Suprapubic skin (tissue), 4 donors: ENCODE data around the gene C1orf141. TPM values are rescaled to one million over a fixed set of nuclear protein-coding genes. Genes with fewer than 3 reads are reported as not detected.

Experiments used
- DNase-seq, 2 donors: peaks; one replicate each; pipeline ENCODE4 v3.0.0-alpha.2; 2019; ENCODE audit warnings: low spot score in 2 of 2
- H3K27ac ChIP-seq: fragments of 200-600 bp; sonication (generic); one replicate; pipeline ENCODE4 v1.5.1; 2019
- H3K27me3 ChIP-seq: fragments of 200-600 bp; sonication (generic); one replicate; pipeline ENCODE4 v1.5.1; 2019
- H3K36me3 ChIP-seq: fragments of 200-600 bp; sonication (generic); one replicate; pipeline ENCODE4 v1.5.1; 2019
- H3K4me1 ChIP-seq: fragments of 200-600 bp; sonication (generic); one replicate; pipeline ENCODE4 v1.5.1; 2019
- H3K4me3 ChIP-seq: fragments of 200-600 bp; sonication (generic); one replicate; pipeline ENCODE4 v1.5.1; 2019; ENCODE audit warnings: mild to moderate bottlenecking
- H3K9me3 ChIP-seq: fragments of 200-600 bp; sonication (generic); one replicate; pipeline ENCODE4 v1.5.1; 2019
- EP300 ChIP-seq: sonication (generic); formaldehyde crosslinking; IDR thresholded peaks from one replicate; pipeline ENCODE4 v1.6.1; 2017; ENCODE audit warnings: antibody characterized with exemption
- POLR2A ChIP-seq, 2 donors: fragments of 450-650 bp; IDR thresholded peaks; one replicate each; pipeline ENCODE4 v1.6.1; 2017; ENCODE audit warnings: antibody characterized with exemption in 2 of 2, mild to moderate bottlenecking in 2 of 2, moderate library complexity in 2 of 2
- POLR2AphosphoS5 ChIP-seq, 3 donors: sonication (generic); formaldehyde crosslinking; IDR thresholded peaks; one replicate each; pipeline ENCODE4 v1.6.1; 2017; ENCODE audit warnings: antibody characterized with exemption in 3 of 3
- WGBS: methylation state at CpG from one replicate; pipeline ENCODE4 v1.1.5; 2018; 5-methylcytosine and 5-hydroxymethylcytosine counted together
- total RNA-seq, 4 donors: library from RNA; depleted of rRNA; stranded (reverse); fragments of >200 nt; gene quantifications; one replicate each; pipeline ENCODE4 v1.1.0, GENCODE V29; 2016
- TF ChIP-seq, protein P1 (sequence below), 2 donors: fragments of 200-600 bp in 1 of 2; fragments of 450-650 bp in 1 of 2; sonication (generic) in 1 of 2; IDR thresholded peaks; one replicate each; pipeline ENCODE4 v1.5.1; 2016 to 2019; ENCODE audit warnings: antibody characterized with exemption in 2 of 2, mild to moderate bottlenecking in 1 of 2, moderate library complexity in 1 of 2

The C1orf141 gene
- total RNA-seq, 4 donors from 2014 or later = not detected

DNA sequence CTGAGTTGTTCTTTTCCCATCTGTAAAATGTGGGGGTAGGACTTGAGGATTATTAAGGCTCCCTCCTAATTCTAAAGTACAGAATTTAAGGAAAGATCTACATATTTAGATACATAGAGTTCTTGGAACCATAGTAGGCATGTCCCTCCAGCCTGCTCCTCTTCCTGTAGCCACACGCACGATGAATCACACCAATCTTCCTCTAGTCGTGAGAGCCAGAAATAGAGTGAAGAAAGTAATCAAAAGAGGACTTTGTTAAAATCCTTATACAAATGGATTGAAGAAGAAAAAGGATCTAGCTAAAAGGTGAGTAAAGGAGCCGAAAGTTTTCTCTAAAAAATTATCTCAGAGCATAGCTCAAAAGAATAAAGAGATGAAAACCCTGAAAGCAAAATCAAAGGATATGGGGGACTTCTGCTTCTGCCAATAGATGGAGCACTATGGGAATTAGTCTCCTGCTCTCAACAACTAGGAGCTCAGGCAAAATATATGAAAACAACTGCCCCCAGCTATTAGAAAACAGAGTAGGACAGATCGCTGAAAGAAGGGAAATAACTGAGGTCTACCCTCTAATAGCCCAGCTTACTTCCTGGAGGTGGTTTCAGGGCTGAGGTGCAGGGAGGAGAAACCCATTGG is 8.5 kb downstream of the C1orf141 start:
- DNase-seq = no peak
- no peak overlapping the region for H3K4me3 ChIP-seq
- no peak overlapping the region for H3K27ac ChIP-seq
- no peaks in the 10 kb centered on the region for H3K9me3 ChIP-seq
- no peaks in the 10 kb centered on the region for H3K36me3 ChIP-seq
- H3K27me3 ChIP-seq = no peaks in the 10 kb centered on the region
- WGBS = 52% methylated on average over 5 of the region's 5 CpGs
- no peak for TF ChIP-seq POLR2A (IDR thresholded peaks at IDR 0.05)
- TF ChIP-seq, protein P1, sequence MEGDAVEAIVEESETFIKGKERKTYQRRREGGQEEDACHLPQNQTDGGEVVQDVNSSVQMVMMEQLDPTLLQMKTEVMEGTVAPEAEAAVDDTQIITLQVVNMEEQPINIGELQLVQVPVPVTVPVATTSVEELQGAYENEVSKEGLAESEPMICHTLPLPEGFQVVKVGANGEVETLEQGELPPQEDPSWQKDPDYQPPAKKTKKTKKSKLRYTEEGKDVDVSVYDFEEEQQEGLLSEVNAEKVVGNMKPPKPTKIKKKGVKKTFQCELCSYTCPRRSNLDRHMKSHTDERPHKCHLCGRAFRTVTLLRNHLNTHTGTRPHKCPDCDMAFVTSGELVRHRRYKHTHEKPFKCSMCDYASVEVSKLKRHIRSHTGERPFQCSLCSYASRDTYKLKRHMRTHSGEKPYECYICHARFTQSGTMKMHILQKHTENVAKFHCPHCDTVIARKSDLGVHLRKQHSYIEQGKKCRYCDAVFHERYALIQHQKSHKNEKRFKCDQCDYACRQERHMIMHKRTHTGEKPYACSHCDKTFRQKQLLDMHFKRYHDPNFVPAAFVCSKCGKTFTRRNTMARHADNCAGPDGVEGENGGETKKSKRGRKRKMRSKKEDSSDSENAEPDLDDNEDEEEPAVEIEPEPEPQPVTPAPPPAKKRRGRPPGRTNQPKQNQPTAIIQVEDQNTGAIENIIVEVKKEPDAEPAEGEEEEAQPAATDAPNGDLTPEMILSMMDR (IDR thresholded peaks at IDR 0.05) = no peak
- no peak for TF ChIP-seq EP300
- TF ChIP-seq POLR2AphosphoS5 (IDR thresholded peaks at IDR 0.05) = no peak
- no peaks in the 10 kb centered on the region for H3K4me1 ChIP-seq

DNA sequence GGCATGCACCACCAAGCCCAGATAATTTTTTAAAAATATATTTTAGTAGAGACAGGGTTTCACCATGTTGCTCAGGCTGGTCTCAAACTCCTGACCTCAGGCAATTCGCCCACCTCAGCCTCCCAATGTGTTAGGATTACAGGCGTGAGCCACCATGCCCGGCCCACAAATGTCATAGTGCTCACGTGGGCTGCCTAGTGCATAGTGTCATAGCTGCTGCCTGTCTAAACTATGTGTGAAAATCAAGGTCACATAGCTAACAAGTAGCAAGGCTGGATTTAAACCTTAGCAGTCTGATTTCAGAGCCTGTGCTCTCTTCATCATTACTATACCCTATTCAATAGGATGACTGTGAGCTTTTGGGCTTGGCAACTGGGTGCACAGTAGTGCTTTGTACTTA is 10.3 kb downstream of the C1orf141 start:
- H3K9me3 ChIP-seq = no peaks in the 10 kb centered on the region
- DNase-seq = no peak
- 94% methylated on average over 4 of the region's 4 CpGs for WGBS
- H3K4me3 ChIP-seq = no peak overlapping the region
- H3K36me3 ChIP-seq = no peaks in the 10 kb centered on the region
- H3K4me1 ChIP-seq = no peaks in the 10 kb centered on the region
- TF ChIP-seq, protein P1 (IDR thresholded peaks at IDR 0.05) = no peak
- TF ChIP-seq POLR2A (IDR thresholded peaks at IDR 0.05) = no peak
- no peak for TF ChIP-seq EP300
- TF ChIP-seq POLR2AphosphoS5 (IDR thresholded peaks at IDR 0.05) = no peak
- H3K27ac ChIP-seq = no peak overlapping the region
- H3K27me3 ChIP-seq = no peaks in the 10 kb centered on the region

DNA sequence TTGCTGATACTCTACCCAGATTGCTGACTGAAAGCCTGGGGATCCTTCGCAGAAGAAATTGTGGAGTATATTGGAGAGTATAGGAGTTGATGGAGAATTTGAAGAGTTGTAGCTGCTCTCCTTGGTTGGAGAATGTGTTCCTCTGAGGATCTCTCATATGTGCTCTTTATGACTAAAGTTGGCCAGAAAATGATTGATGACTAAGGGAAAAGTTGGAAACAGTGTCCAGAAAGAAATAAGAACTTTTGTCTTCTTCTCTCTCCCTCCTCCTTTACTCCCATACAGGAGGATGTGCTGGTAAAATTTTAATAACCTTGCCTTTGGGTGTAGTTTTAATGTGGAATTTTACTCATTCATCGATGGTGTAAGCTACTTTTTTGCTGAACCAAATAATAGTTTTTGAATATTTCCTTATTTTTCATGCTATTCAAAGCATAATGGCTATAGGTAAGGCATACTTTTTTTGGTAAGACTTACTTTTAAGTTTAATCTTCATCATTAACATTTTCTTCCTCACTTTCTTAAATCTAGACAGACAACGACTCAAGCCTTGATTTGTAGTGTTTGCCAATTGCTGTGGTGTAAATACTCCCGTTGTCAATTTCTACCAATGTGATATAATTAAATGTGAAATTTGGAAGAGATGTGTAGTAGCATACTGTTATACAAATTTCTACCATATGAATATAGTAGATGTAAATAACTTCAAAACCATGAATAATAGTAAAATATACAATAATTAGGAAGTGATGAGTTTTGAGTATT is 13.7 kb downstream of the C1orf141 start:
- no peaks in the 10 kb centered on the region for H3K27me3 ChIP-seq
- no peak for DNase-seq
- H3K4me3 ChIP-seq = no peak overlapping the region
- no peaks in the 10 kb centered on the region for H3K4me1 ChIP-seq
- 79% methylated on average over 4 of the region's 4 CpGs for WGBS
- H3K9me3 ChIP-seq = no peaks in the 10 kb centered on the region
- H3K36me3 ChIP-seq = no peaks in the 10 kb centered on the region
- H3K27ac ChIP-seq = no peak overlapping the region
- TF ChIP-seq EP300 (no peak), POLR2AphosphoS5 (IDR thresholded peaks at IDR 0.05) (no peak), POLR2A (IDR thresholded peaks at IDR 0.05) (no peak)
- TF ChIP-seq, protein P1 (IDR thresholded peaks at IDR 0.05) = no peak

DNA sequence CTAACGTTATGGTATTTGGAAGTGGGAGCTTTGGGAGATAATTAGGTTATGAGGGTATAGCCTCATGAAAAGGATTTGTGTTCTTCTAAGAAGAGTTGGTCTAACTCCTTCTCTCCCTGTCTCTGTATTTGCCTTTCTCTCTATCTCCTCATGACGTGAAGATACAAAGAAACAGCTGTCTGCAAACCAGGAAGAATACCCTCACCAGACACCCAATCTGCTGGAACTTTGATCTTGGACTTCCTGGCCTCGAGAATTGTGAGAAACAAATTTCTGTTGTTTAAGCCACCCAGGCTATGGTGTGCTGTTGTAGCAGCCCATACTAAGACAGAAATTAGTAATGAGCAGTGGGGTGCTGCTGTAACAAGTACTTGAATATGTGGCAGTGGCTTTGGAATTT is 16.1 kb downstream of the C1orf141 start:
- no peak for TF ChIP-seq POLR2AphosphoS5 (IDR thresholded peaks at IDR 0.05)
- TF ChIP-seq, protein P1 (IDR thresholded peaks at IDR 0.05) = no peak
- TF ChIP-seq POLR2A (IDR thresholded peaks at IDR 0.05) = no peak
- TF ChIP-seq EP300 = no peak
- no peak for DNase-seq
- Histone ChIP-seq H3K27ac (no peak overlapping the region), H3K36me3 (no peaks in the 10 kb centered on the region), H3K9me3 (peaks cover 4% of the 10 kb centered on the region), H3K27me3 (no peaks in the 10 kb centered on the region), H3K4me1 (no peaks in the 10 kb centered on the region), H3K4me3 (no peak overlapping the region)
- WGBS = 50% methylated on average over 3 of the region's 3 CpGs

DNA sequence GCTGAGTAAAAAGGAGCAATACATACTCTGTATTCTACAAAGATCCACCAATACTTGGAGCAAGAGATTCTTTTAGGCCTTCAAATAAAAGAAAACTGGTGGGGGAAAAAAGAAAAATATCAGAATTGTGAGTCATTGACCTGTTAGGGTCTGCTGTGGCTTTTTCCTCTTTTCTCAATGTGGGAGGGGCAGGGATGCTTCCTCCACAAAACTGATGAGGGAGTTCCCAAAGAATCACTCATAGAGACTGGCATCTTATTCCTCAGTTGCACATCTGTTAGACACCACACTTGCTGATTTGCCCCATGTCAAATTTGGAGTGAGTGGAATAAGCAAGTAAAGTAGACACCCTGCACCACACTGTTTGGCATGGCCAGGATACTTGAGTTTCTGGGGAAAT is 16.6 kb downstream of the C1orf141 start:
- H3K4me3 ChIP-seq = no peak overlapping the region
- DNase-seq = no peak
- H3K4me1 ChIP-seq = no peaks in the 10 kb centered on the region
- TF ChIP-seq POLR2AphosphoS5 (IDR thresholded peaks at IDR 0.05) = no peak
- TF ChIP-seq EP300 = no peak
- no peak for TF ChIP-seq POLR2A (IDR thresholded peaks at IDR 0.05)
- no peaks in the 10 kb centered on the region for H3K36me3 ChIP-seq
- H3K27ac ChIP-seq = no peak overlapping the region
- no peaks in the 10 kb centered on the region for H3K27me3 ChIP-seq
- peaks cover 4% of the 10 kb centered on the region for H3K9me3 ChIP-seq
